Measurements from ENCODE around the gene UBE2D3. TPM values are rescaled to one million over a fixed set of nuclear protein-coding genes. Genes with fewer than 3 reads are reported as not detected.

The UBE2D3 gene
- total RNA-seq, 1 donor from 2014 or later, result 204 TPM

DNA sequence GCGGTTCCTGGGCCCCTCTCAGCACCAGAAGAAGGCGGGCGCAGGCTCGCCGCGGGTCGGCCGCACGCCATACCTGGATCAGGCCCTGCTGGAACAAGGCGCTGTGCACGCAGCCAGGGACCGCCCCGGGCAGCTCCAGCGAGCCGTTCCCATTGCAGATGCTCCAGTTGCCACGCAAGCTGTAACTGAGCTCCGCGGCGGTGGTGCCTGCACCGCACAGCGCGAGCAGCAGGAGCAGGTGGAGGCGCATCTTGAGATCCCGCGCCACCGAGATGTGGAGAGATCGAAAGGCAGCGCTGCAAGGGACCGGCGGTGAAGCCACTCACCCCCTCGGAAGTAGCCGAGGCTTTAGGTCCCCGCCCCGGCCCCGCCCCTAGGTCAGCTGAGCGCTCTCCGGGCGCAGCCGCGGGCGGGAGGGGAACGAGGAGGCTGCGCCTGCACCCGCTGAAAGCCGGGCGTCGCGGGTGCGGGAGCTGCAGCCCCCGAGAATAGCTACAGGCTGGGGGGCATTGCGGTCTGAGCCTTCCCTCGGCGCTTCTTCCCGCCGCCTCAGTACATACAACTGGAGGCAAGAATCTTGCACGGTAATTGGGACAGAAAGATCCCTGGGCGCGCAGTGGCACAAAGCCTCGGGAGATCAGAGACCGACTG, 66.6 kb downstream of the UBE2D3 start, which contains the start of gene MANBA:
MANBA (minus strand) TSS at position 324 of the 651 bp plus-strand sequence; CDS start at position 250, 74 bp downstream.
- peak; percentile 60 for DNase-seq (ENCODE audit: low read depth)
- TF ChIP-seq, protein P1, sequence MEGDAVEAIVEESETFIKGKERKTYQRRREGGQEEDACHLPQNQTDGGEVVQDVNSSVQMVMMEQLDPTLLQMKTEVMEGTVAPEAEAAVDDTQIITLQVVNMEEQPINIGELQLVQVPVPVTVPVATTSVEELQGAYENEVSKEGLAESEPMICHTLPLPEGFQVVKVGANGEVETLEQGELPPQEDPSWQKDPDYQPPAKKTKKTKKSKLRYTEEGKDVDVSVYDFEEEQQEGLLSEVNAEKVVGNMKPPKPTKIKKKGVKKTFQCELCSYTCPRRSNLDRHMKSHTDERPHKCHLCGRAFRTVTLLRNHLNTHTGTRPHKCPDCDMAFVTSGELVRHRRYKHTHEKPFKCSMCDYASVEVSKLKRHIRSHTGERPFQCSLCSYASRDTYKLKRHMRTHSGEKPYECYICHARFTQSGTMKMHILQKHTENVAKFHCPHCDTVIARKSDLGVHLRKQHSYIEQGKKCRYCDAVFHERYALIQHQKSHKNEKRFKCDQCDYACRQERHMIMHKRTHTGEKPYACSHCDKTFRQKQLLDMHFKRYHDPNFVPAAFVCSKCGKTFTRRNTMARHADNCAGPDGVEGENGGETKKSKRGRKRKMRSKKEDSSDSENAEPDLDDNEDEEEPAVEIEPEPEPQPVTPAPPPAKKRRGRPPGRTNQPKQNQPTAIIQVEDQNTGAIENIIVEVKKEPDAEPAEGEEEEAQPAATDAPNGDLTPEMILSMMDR (IDR thresholded peaks at IDR 0.05; ENCODE audit: insufficient read depth, low read length, severe bottlenecking), result no peak
- FAIRE-seq, result no peak
- no peaks in the 10 kb centered on the region for H3K27me3 ChIP-seq (ENCODE audit: control insufficient read depth, insufficient read depth, low read length)
- H3K4me3 ChIP-seq (ENCODE audit: low read depth, low read length), result peak within 1 kb of the TSS; percentile 80
- H3K36me3 ChIP-seq (ENCODE audit: control insufficient read depth, insufficient read depth, low read length), result no peaks in the 10 kb centered on the region

DNA sequence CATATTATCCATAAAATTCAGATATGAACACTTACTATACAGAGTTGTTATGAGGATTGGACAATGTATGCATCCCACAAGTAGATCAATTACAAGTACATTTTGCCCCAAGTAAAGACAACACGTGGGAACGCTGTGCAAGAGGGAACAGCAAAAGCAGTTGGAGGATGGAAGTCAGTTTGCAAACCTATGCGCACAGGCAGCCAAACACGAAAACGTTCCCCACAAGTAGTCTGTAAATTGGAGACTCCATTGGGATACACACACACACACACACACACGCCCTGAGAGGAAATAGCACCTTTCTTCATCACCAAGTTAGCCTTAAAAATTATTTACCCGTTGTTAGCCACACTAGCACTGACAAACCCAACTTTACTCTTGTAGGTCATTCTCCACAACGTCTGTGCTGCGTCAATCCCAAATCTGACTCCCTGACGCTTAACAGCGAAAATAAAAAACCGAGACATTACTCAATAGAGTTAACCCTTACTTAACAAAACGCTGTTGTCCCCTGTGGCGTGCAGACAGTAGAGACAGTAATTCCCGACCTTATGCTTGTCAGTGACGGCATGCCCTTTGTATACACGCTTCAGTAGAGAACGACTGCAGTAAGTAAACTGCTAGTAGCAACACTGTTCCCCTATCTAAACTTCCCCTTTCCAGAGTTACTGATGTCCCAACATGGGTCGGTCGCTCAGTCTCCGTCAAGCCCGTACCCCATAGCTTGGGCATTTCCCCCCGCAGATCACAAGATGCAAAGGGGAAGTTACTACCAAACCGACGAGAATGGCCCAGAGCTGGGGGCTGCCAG, 67.3 kb downstream of the UBE2D3 start:
- Histone ChIP-seq H3K36me3 (ENCODE audit: control insufficient read depth, insufficient read depth, low read length) (no peaks in the 10 kb centered on the region), H3K27me3 (ENCODE audit: control insufficient read depth, insufficient read depth, low read length) (no peaks in the 10 kb centered on the region), H3K4me3 (ENCODE audit: low read depth, low read length) (peak overlapping the region; percentile 80)
- FAIRE-seq (no peak), DNase-seq (ENCODE audit: low read depth) (peak; percentile 50)
- TF ChIP-seq, protein P1 (IDR thresholded peaks at IDR 0.05; ENCODE audit: insufficient read depth, low read length, severe bottlenecking), result no peak

DNA sequence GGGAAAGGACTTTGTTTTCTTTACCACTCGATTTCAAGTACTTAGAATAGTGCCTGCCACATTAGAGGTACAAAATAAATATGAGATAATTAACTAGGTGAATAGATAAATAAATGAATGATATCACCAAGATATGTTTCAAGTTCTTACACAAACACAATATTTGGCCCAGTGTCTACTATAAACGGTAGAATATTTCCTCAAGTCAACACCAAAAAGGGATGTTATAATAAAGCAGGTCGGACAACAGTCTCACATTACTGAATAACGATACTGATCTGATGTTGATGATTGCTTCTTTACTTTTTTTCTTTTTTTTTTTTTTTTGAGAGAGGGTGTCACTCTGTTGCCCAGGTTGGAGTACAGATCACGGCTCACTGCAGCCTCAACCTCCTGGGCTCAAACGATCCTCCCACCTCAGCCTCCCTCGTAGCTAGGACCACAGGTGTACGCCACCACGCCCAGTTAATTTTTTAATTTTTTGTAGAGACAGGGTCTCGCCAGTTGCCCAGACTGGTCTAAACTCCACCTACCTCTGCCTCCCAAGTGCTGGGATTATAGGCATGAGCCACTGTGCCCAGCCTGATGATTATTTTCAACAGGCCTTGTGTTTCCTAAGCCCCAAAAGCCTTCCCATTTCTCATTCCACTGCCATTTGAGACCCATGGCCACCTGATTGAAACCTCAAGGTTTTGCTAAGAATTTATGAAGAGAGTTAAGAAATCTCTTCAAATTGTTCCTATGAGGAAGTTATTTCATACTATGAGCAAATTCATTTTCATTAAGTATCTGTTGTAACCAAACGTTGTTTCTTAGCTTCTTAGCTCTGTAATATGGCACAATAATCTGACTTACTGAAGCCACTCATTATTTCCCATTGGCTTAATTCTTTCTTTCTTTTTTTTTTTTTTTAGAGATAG, 68.8 kb downstream of the UBE2D3 start:
- no peak overlapping the region for H3K4me3 ChIP-seq (ENCODE audit: low read depth, low read length)
- DNase-seq (ENCODE audit: low read depth) (no peak), FAIRE-seq (no peak)
- H3K36me3 ChIP-seq (ENCODE audit: control insufficient read depth, insufficient read depth, low read length), result no peaks in the 10 kb centered on the region
- TF ChIP-seq, protein P1 (IDR thresholded peaks at IDR 0.05; ENCODE audit: insufficient read depth, low read length, severe bottlenecking), result no peak
- H3K27me3 ChIP-seq (ENCODE audit: control insufficient read depth, insufficient read depth, low read length), result no peaks in the 10 kb centered on the region

DNA sequence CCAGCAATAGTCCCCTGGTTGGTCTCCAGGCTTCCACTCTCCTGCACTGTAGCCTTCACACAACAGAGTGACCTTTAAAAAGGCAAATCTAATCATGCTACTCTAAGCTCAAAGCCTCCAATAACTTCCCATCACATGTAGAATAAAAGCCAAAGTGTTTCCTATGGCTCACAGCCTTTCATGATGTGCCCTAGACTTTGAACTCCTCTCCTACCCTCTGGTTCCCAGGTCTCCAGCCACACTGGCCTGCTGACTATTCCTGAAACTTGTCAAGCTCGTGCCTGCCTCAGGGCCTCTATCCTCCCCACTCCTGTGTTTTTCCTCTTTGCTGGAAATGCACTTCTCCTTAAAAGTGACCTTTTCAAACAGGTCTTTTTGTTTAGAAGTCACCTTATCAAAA, 69.7 kb downstream of the UBE2D3 start:
- DNase-seq (ENCODE audit: low read depth), result no peak
- TF ChIP-seq, protein P1 (IDR thresholded peaks at IDR 0.05; ENCODE audit: insufficient read depth, low read length, severe bottlenecking), result no peak
- no peak for FAIRE-seq
- no peaks in the 10 kb centered on the region for H3K36me3 ChIP-seq (ENCODE audit: control insufficient read depth, insufficient read depth, low read length)
- H3K4me3 ChIP-seq (ENCODE audit: low read depth, low read length), result no peak overlapping the region
- no peaks in the 10 kb centered on the region for H3K27me3 ChIP-seq (ENCODE audit: control insufficient read depth, insufficient read depth, low read length)

DNA sequence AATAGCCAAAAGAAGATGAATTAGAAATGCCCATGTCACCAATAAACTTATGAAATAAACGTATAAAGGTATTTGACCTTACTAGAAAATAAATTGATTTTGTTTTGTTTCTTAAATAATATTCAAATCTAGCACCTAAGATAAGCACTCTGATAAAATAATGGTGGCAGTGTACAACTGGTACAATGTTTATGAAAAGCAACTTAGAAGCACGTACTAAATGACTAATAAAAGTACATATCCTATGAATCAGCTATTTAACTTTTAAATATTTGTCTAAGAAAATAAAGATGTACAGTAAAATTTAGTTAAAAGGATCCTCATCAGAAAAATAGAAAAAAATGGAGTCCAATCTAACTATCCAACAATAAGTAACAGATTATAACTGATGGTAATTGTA, 73.3 kb downstream of the UBE2D3 start:
- Histone ChIP-seq H3K36me3 (ENCODE audit: control insufficient read depth, insufficient read depth, low read length) (no peaks in the 10 kb centered on the region), H3K27me3 (ENCODE audit: control insufficient read depth, insufficient read depth, low read length) (no peaks in the 10 kb centered on the region), H3K4me3 (ENCODE audit: low read depth, low read length) (no peak overlapping the region)
- TF ChIP-seq, protein P1 (IDR thresholded peaks at IDR 0.05; ENCODE audit: insufficient read depth, low read length, severe bottlenecking), result no peak
- DNase-seq (ENCODE audit: low read depth), result peak; percentile 38
- no peak for FAIRE-seq
